H4 (cell line): Measurements from ENCODE around the gene HKDC1. TPM values are rescaled to one million over a fixed set of nuclear protein-coding genes. Genes with fewer than 3 reads are reported as not detected.
"Not testable (repeated sequence)": the region's sequence is repeated elsewhere in the genome, so short reads cannot be mapped to it uniquely, and the experiment has no call there.

Source experiments
- DNase-seq: peaks from one replicate; pipeline ENCODE4 v3.0.0-alpha.2; 2015; ENCODE audit warnings: low spot score
- total RNA-seq: library from RNA; depleted of rRNA; stranded (reverse); fragments of >200 nt; shearing (Covaris generic); gene quantifications from 2 replicates; pipeline ENCODE4 v1.2.3, GENCODE V29; 2014

HKDC1 gene
- total RNA-seq, 1 experiment from 2014 or later, result 0.23 TPM

DNA sequence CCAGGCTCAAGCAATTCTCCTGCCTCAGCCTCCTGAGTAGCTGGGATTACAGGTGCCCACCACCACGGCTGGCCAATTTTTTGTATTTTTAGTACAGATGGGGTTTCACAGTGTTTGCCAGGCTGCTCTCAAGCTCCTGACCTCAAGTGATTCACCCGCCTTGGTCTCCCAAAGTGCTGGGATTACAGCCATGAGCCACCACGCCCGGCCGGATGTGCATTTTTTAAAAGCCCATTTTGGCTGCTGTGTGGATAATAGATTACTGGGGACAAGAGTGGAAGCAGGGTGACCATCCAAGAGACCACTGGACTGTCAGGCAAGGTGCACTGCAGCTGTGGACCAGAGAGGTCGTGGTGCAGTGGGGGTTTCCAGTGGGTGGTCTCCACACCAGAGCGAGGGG lies 21.4 kb downstream of the HKDC1 start:
- peak; percentile 36 for DNase-seq

DNA sequence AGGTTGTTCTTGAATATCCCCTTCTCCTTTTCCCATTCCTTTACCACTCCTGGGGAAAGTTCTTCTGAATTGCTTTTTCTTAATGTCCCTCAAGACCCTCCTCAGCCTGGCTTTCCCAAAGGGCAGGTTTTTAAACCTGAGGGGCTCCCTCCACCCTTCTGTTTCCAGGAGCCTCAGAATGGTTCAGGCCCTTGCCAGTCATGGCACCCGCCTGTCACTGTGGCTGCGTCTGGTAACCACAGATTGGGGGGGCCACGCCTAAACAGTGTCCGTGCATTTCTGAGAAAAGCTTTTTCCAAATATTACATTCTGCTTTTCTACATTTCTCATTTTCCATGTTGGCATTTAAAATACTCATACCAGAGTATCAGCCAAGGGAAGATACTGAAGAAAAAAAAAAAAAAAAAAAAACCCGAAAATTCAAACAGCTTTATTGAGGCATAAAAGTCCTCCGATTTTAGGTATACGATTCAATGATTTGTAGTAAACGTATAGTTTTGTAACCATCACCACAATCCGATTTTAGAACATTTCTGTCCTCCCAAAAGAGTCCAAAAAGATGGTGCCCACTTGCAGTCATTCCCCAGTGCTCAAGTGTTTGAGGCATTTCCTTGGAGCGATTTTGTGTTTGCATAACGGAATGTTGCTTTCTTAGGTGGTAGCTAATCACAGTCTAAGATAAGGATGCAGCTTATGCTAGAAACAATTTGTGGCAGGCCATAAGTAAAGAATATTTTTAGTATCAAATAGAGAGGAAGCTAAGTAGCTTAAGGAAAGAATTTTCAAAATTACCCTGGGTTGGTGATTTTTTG lies 22.1 kb downstream of the HKDC1 start:
- no peak for DNase-seq

DNA sequence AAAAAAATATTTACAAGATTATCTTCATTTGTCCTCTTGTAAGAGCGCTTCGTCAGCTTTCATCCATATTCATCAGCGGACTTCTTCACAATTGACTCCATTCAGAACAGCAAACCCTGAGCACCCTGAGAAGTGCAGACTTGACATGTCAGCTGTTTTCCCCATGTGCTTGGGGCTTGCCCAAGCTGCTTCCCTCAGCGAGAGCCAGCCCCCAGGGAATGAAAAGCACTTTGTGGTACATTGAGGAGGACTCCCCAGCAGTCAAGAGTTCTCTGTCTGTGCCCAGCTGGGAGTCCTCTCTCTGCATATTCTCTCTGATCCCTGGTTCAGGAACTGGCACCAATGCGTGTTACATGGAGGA lies 22.7 kb downstream of the HKDC1 start:
- DNase-seq, result no peak

DNA sequence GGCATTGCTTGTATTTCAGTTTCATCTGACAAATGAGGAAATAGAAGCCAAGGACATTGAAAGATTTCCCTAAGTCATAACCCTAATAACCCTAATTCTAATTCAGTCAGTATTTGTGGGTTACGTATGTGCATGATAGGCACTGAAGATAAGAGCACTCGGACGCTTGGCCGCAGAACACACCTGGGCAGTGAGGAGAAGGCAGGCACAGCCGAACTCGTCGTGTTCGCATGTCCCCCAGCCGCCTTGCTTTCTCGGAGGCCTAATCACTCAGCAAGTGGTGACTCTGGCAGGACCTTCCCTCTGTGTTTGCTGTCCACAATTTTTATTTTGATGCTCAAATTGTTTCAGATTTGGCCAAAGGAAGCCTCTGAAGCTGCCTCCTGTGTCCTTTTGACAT lies 23.7 kb downstream of the HKDC1 start:
- DNase-seq, result no peak

DNA sequence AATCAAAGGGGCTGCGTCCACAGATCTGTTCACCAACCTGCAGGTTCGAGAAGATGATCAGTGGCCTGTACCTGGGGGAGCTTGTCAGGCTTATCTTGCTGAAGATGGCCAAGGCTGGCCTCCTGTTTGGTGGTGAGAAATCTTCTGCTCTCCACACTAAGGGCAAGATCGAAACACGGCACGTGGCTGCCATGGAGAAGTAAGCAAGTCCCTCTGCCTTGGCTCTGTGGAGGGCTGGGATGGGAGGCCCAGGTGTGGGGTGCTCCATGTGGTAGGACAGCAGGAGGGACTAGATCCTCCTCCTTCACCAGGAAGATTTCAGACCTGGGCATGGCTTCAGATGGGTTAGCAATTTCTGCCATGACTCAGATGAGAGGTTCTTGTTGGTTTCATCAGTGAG lies 25.9 kb downstream of the HKDC1 start:
- DNase-seq, result no peak

DNA sequence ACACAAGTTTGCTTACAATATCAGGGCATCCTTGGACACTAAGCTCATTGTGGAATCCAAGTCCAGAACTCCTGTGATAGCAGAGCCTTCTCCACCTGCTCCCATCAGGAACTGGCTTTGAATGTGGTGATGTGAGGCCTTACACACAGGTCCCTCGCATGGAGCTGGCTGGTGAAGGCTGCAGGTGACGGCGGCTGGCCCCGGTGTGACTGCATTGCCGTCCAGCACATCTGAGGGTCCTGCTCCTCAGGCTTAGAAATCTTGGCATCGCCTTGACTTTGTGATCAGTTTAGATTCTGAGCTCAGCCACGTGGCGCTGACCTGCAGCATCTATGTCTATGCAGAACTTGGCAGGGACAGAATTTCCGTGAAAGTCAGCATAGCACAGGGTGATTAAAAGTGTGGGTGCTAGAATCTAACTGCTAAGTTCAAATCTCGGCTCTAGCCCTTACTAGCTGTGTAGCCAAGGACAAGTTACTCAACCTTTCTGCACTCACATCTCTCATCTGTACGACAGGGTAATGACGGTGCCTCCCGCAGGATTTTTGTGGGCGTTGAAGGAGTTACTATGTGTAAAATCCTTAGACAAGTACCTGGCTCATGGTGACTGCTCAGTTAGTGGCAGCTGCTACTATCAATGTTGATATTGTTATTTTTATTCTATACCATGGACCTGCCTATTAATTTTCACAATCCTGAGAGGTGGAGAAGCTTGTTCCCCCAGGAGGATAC lies 26.6 kb downstream of the HKDC1 start:
- no peak for DNase-seq

DNA sequence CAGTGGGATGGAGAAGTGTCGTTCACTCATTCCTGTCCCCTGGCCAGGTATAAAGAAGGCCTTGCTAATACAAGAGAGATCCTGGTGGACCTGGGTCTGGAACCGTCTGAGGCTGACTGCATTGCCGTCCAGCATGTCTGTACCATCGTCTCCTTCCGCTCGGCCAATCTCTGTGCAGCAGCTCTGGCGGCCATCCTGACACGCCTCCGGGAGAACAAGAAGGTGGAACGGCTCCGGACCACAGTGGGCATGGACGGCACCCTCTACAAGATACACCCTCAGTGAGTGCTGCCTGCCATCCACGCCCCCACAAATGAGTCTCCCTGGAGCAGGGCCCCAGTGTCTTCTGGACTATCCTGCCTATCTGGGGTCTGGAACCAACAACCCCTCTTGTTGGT lies 27.2 kb downstream of the HKDC1 start:
- no peak for DNase-seq

DNA sequence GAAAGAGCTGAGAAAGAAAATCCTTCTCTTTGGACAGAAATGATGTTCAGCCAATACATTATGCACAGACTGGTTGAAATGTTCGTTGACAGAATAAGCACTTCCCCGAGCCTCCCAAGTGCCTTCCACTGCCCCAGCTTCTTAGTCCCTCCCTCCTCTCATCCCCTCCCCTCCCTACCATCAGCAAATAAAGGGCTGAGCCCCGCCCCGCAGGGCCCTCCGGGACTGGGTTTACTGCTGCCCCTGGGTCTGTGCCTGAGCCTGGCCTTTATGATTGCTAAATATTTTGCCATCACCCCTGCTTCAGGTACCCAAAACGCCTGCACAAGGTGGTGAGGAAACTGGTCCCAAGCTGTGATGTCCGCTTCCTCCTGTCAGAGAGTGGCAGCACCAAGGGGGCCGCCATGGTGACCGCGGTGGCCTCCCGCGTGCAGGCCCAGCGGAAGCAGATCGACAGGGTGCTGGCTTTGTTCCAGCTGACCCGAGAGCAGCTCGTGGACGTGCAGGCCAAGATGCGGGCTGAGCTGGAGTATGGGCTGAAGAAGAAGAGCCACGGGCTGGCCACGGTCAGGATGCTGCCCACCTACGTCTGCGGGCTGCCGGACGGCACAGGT lies 28.1 kb downstream of the HKDC1 start:
- no peak for DNase-seq

DNA sequence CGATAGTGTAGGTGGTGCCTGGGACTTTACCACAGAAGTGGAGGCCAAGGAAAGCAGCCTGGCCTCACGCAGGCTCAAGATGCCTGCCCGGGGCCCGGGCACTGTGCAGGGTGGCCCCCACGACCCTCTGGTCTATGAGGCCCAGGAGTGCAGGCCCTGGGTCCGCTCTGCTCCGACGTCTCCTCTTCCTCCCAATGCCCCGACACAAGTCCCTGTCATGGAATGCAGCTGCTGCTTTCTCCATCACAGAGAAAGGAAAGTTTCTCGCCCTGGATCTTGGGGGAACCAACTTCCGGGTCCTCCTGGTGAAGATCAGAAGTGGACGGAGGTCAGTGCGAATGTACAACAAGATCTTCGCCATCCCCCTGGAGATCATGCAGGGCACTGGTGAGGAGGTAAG lies 29.9 kb downstream of the HKDC1 start:
- no peak for DNase-seq

DNA sequence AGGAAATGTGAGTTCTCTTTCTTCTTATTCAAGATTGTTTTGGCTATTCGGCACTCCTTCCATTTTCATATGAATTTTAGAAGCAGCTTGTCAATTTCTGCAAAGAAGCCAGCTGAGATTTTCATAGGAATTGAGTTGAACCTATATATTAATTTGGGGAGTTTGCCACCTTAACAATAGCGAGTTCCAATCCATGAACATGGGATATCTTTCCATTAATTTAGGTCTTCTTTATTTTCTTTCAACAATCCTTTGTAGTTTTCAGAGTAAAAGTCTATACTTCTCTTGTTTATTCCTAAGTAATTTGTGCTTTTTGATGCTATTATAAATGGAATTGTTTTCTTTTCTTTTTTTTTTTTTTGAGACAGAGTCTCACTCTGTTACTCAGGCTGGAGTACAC lies 31.3 kb downstream of the HKDC1 start:
- not testable (repeated sequence) for DNase-seq

DNA sequence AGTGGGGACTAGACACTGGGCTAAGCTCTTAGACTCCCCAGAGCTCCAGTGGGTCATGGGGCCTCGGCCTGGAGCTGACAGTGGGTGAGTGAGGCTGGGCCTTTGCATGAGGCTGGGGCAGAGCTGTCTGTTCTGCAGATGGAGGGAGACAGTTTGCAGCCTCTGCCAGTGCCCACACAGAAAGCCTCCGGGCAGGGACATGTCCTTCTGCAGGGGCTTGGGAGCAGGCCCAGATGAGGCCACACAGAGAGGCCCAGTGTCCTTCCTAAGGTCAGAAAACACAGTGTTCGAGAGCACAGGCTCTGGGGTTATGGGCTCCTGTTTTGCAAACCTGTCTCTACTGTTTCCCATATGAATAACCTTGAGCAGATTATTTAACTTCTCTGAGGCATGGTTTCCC lies 33.0 kb downstream of the HKDC1 start:
- no peak for DNase-seq

DNA sequence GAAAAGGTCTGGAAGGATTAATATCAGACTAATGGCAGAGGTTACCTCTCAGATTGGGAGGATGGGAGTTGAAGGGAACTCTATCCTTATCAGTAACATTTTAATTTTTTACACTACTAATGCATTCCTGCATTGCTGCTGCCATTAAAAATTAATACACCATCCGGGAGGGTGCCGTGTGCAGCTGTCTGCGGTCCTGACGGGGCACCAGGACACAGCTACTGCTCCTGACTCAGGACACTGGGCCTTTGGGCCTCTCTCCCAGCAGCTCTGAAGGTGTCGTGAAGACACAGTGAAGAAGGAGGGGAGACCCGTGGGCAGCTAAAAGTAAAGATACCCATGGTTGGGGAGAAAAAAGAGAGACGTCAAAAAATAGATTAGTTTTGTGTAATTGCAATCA lies 34.7 kb downstream of the HKDC1 start:
- no peak for DNase-seq

DNA sequence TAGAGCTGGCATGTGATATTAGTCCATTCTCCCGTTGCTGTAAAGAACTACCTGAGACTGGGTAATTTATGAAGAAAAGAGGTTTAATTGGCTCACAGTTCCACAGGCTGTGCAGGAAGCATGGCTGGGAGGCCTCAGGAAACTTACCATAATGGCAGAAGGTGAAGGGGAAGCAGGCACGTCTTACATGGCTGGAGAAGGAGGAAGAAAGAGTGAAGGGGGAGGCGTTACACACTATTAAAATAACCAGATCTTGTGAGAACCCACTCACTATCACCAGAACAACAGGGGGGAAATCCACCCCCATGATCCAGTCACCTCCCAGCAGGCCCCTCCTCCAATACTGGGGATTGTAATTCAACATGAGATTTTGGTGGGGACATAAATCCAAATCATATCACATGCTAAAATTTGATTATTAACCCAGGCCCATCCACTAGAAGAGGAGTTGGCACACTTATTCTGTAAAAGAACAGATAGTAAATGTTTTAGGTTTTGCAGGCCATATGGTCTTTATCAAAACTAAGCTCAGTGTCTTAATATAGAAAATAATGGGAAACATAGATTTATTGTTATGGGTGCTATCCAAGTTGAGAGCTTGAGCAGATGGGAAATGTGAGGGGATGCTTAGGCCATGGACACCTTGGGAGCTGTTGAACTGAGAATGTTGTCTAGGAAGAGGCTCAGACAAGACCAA lies 39.6 kb downstream of the HKDC1 start:
- DNase-seq, result no peak

DNA sequence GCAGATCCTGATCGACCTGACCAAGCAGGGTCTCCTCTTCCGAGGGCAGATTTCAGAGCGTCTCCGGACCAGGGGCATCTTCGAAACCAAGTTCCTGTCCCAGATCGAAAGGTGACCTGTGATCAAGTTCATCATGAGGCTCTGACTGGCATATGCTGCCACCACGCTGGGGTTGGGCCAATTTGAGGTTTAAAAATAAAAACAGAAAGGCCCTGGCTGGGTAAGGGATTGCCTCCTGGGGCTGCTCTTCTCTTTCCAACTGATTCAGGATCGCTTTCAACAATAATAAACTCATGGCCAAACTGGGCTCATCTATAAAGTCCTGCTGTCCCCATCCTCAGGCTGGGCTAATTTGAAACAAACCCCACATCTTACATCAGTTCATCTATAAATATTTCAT lies 41.1 kb downstream of the HKDC1 start:
- DNase-seq, result no peak

DNA sequence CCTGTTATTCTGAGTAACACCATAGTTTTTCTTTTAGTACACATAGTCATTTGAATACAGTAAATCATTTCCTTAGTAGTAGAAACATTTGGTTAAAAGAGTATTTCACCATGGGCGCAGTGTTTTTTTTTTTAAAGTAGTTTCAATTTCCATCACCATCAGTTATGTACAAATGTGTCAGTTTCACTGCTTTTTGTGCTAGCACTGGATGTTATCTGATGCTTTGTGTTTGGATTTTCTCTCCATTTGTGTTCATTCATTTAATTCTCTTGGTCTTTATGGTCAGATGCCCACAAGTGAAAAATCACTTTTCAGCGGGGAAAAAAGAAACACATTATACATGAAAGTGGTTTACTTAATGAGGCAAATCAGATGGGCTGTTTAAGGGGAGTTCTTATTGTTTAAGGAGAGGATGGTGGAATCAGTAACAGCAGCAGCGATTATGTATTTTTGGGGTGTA lies 42.2 kb downstream of the HKDC1 start:
- DNase-seq, result no peak

DNA sequence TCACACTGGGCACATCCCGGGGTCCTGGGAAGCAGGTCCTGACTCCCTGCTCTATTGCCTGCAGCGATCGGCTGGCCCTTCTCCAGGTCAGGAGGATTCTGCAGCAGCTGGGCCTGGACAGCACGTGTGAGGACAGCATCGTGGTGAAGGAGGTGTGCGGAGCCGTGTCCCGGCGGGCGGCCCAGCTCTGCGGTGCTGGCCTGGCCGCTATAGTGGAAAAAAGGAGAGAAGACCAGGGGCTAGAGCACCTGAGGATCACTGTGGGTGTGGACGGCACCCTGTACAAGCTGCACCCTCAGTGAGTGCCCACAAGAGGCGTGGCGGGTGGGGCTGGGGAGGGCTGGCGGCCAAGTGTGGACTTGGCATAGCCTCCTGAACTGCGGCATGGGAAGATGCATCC lies 45.4 kb downstream of the HKDC1 start:
- DNase-seq, result no peak

DNA sequence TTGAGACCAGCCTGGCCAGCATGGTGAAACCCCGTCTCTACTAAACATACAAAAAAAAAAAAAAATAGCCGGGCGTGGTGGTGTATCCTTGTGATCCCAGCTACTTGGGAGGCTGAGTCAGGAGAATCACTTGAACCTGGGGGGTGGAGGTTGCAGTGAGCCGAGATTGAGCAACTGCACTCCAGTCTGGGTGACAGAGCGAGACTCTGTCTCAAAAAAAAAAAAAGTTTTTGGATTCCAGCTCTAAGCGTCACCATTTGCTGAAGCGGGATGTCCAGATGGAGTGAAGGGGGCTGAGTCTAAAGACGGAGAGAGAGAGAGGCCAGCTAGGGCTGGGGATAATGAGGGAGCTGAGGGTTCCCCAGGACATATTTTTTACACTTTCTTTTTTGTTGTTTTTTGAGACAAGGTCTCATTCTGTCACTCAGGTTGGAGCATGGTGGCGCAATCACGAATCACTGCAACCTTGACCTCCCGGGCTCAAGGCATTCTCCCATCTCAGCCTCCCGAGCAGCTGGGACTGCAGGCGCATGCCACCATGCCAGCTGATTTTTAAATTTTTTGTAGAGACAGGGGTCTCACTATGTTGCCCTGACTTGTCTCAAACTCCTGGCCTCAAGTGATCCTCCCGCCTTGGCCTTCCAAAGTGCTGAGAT lies 48.8 kb downstream of the HKDC1 start:
- no peak for DNase-seq

DNA sequence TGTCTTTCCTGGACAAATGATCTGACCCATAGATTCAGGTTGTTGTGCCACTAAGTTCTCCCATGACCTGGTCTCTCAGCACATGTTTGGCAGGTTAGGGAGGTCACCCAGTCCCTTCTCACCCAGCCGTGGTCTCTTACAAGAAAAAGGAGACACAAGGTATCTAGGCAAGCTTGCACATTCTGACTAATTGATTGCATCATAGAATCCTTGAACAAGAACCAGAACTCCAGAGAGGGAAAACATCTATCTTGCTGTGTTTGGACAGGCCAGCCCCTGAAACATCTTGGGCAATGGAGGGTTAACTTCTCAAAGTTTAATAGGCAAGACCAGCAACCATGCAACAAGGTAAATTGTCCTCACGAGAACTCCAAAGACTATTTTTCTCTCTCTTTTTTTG lies 49.6 kb downstream of the HKDC1 start:
- DNase-seq, result no peak

DNA sequence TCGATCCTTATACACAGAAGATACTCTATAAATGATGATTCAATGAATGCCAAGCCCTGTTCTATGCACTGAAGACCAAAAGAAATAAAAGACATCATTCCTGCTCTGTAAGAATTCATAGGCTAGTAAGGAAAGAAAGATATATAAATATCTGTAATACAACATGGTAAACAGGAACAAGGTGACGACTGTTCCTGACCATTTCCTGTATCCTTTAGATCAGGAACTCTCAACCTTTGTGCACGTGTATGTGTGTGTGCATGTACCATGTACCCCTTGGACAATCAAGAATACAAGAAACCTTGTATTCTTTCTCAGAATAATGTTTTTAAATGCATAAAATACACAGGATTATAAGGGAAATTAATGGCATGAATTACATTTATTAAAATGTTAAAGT lies 50.9 kb downstream of the HKDC1 start:
- DNase-seq, result no peak

DNA sequence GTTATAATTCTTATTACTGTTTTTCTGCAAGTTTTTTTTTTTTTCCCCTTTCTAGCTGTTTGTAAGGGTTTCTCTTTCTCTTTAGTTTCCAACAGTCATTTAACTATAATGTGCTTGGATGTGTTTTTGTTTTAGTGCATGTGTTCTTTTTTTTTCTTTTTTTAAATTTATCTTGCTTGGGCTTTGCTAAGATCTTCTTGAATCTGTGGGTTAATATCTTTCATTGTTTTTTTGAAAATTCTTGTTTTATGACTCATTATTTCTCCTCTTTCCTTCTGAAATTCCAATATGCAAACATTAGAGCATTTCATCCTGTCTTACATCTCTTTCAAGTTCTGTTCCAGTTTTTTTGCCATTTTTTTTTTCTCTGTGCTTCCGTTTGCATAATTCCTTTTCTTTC lies 52.5 kb downstream of the HKDC1 start:
- DNase-seq, result no peak

DNA sequence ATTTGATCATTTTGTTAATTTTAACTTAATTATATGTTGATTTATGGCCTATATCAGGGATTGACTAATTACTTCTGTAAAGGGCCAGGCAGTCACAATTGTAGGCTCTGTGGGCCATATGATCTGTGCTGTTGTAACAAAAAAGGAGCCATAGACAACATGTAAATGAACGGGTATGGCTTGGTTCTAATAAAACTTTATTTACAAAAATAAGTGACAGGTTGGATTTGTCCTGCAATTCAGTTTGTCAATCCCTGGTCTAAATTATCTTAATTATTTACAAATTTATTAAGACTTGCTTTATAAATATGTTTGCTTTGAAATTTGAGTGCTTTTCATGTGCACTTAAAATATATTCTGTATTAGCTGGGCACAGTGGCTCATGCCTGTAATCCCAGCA lies 55.3 kb downstream of the HKDC1 start:
- DNase-seq, result no peak

DNA sequence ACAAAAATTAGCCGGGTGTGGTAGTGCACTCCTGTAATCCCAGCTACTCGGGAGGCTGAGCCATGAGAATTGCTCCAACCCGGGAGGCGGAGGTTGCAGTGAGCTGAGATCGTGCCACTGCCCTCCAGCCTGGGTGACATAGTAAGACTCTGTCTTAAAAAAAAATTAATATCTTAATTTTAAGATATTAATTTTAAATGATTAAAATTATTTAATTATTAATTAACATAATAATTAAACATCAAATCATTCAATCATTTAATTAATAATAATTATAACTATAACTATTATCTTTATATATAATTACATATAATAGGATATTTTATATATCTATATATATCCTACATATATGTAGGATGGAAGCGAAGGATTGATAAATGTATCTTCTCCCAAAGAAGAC lies 56.4 kb downstream of the HKDC1 start:
- DNase-seq, result no peak
